ENCODE measurements around the gene FNIP2. TPM values are rescaled to one million over a fixed set of nuclear protein-coding genes. Genes with fewer than 3 reads are reported as not detected.

Gene FNIP2
- total RNA-seq, 3 donors from 2014 or later (not counting 1 experiment from before 2014, with no cell fraction given) = 19.4 to 22.6 (median 21.8) TPM

- Histone ChIP-seq H3K27me3 (ENCODE audit: control insufficient read depth, insufficient read depth, low read length) (no peaks in the 10 kb centered on the region), H3K4me1 (ENCODE audit: control insufficient read depth, insufficient read depth, low read length) (peaks cover 2% of the 10 kb centered on the region), H3K27ac (ENCODE audit: low read length) (no peak overlapping the region), H3K4me3 (ENCODE audit: low read length) (no peak overlapping the region), H3K36me3 (ENCODE audit: control insufficient read depth, insufficient read depth, low read length) (no peaks in the 10 kb centered on the region), H3K9me3 (ENCODE audit: control insufficient read depth, insufficient read depth, low read length) (no peaks in the 10 kb centered on the region)
- no peaks in the 10 kb centered on the region for H3K27me3 Mint-ChIP-seq (ENCODE audit: low read depth in 2 of 2)
- peaks cover 27 to 58% of the 10 kb centered on the region in 2 donors for H3K4me1 Mint-ChIP-seq
- WGBS (ENCODE audit: insufficient coverage) = 67% methylated on average over 3 of the region's 3 CpGs
- H3K9me3 Mint-ChIP-seq = no peaks in the 10 kb centered on the region
- H3K4me3 Mint-ChIP-seq = no peak overlapping the region
- DNase-seq (no peak), ATAC-seq (no peak)
- H3K36me3 Mint-ChIP-seq = no peaks in the 10 kb centered on the region
- intact Hi-C loops (cut with micrococcal nuclease) = no loop called here
- no peak for TF ChIP-seq CTCF (IDR thresholded peaks at IDR 0.05)
- no peak overlapping the region for H3K27ac Mint-ChIP-seq
These were observed 54.6 kb downstream of the FNIP2 start for GRCh38 chr4:158823461-158823873.

- TF ChIP-seq CTCF (IDR thresholded peaks at IDR 0.05) = no peak
- H3K4me1 Mint-ChIP-seq = peaks cover 21 to 49% of the 10 kb centered on the region in 2 donors
- H3K4me3 ChIP-seq (ENCODE audit: low read length) = no peak overlapping the region
- no peak overlapping the region for H3K27ac ChIP-seq (ENCODE audit: low read length)
- WGBS (ENCODE audit: insufficient coverage) = 91% methylated on average over 7 of the region's 7 CpGs
- H3K9me3 ChIP-seq (ENCODE audit: control insufficient read depth, insufficient read depth, low read length) = no peaks in the 10 kb centered on the region
- peak overlapping the region in 1 of 2 donors; percentile 39 for H3K27ac Mint-ChIP-seq
- H3K27me3 ChIP-seq (ENCODE audit: control insufficient read depth, insufficient read depth, low read length) = no peaks in the 10 kb centered on the region
- DNase-seq (no peak), ATAC-seq (no peak)
- H3K36me3 Mint-ChIP-seq = no peaks in the 10 kb centered on the region
- H3K4me1 ChIP-seq (ENCODE audit: control insufficient read depth, insufficient read depth, low read length) = peaks cover 2% of the 10 kb centered on the region
- H3K27me3 Mint-ChIP-seq (ENCODE audit: low read depth in 2 of 2) = no peaks in the 10 kb centered on the region
- peaks cover 2% of the 10 kb centered on the region for H3K36me3 ChIP-seq (ENCODE audit: control insufficient read depth, insufficient read depth, low read length)
- intact Hi-C loops (cut with micrococcal nuclease) = no loop called here
- no peak overlapping the region for H3K4me3 Mint-ChIP-seq
- no peaks in the 10 kb centered on the region for H3K9me3 Mint-ChIP-seq
These were observed 55.8 kb downstream of the FNIP2 start for GRCh38 chr4:158824425-158825274.

GRCh38 chr4:158825433-158826036 lies 56.7 kb downstream of the FNIP2 start:
- H3K4me3 Mint-ChIP-seq = no peak overlapping the region

More at GRCh38 chr4:158825433-158826036, 56.7 kb downstream of the FNIP2 start:
- Mint-ChIP-seq H3K36me3 (no peaks in the 10 kb centered on the region), H3K27ac (peak overlapping the region; percentile 39 to 41), H3K4me1 (peaks cover 21 to 40% of the 10 kb centered on the region in 2 donors), H3K27me3 (ENCODE audit: low read depth in 2 of 2) (no peaks in the 10 kb centered on the region), H3K9me3 (no peaks in the 10 kb centered on the region)
- Histone ChIP-seq H3K36me3 (ENCODE audit: control insufficient read depth, insufficient read depth, low read length) (peaks cover 2% of the 10 kb centered on the region), H3K9me3 (ENCODE audit: control insufficient read depth, insufficient read depth, low read length) (no peaks in the 10 kb centered on the region), H3K4me3 (ENCODE audit: low read length) (no peak overlapping the region), H3K27me3 (ENCODE audit: control insufficient read depth, insufficient read depth, low read length) (no peaks in the 10 kb centered on the region), H3K4me1 (ENCODE audit: control insufficient read depth, insufficient read depth, low read length) (peaks cover 2% of the 10 kb centered on the region), H3K27ac (ENCODE audit: low read length) (no peak overlapping the region)
- no peak for DNase-seq
- 78% methylated on average over 4 of the region's 4 CpGs for WGBS (ENCODE audit: insufficient coverage)
- intact Hi-C loops (cut with micrococcal nuclease) = no loop called here
- no peak for ATAC-seq
- no peak for TF ChIP-seq CTCF (IDR thresholded peaks at IDR 0.05)

All from natural killer cell (primary cell).